HepG2 (cell line): ENCODE data around the gene KIAA0319L. TPM values are rescaled to one million over a fixed set of nuclear protein-coding genes. Genes with fewer than 3 reads are reported as not detected.

ENCODE experiments used
- AHR ChIP-seq: IDR thresholded peaks from 2 replicates; pipeline ENCODE4 v1.6.1; 2018; ENCODE audit warnings: missing genetic modification reagents, missing compliant biosample characterization
- ASH2L ChIP-seq: fragments of 300-600, 200-600 bp; sonication (generic); IDR thresholded peaks from 2 replicates; pipeline ENCODE4 v1.7.0; 2017; ENCODE audit warnings: low read depth, mild to moderate bottlenecking, moderate library complexity, mixed read lengths, low read length; ENCODE audit not compliant: insufficient read length
- CHD2 ChIP-seq: IDR thresholded peaks from 2 replicates; pipeline ENCODE4 v1.6.1; 2011; ENCODE audit warnings: low read depth, low read length, improper control_type of control experiment
- DMAP1 ChIP-seq: IDR thresholded peaks from 2 replicates; pipeline ENCODE4 v1.6.1; 2016
- ELF1 ChIP-seq: sonication (generic); formaldehyde crosslinking; IDR thresholded peaks from 2 replicates; pipeline ENCODE4 v1.4.0; 2020; ENCODE audit warnings: missing genetic modification reagents
- FOSL1 ChIP-seq: sonication (generic); formaldehyde crosslinking; IDR thresholded peaks from 2 replicates; pipeline ENCODE4 v1.9.0; 2021; ENCODE audit warnings: missing genetic modification reagents, borderline replicate concordance
- FOXK2 ChIP-seq: fragments of 450-650 bp; IDR thresholded peaks from 2 replicates; pipeline ENCODE4 v1.6.1; 2016
- MEIS1 ChIP-seq: sonication (generic); formaldehyde crosslinking; IDR thresholded peaks from 2 replicates; pipeline ENCODE4 v1.9.0; 2021; ENCODE audit warnings: mild to moderate bottlenecking, missing genetic modification reagents, moderate library complexity, borderline replicate concordance
- MZF1 ChIP-seq: sonication (generic); formaldehyde crosslinking; IDR thresholded peaks from 2 replicates; pipeline ENCODE4 v1.8.1; 2023; ENCODE audit warnings: mild to moderate bottlenecking, missing genetic modification reagents, borderline replicate concordance
- NFKB2 ChIP-seq: sonication (generic); formaldehyde crosslinking; IDR thresholded peaks from 2 replicates; pipeline ENCODE4 v1.4.0; 2020; ENCODE audit warnings: missing genetic modification reagents, borderline replicate concordance
- TP53 ChIP-seq: sonication (generic); formaldehyde crosslinking; conservative IDR thresholded peaks from 2 replicates; pipeline ENCODE4 v1.4.0; 2020; ENCODE audit warnings: missing genetic modification reagents
- XRCC5 ChIP-seq: fragments of 200-400 bp; formaldehyde crosslinking; optimal IDR thresholded peaks from 2 replicates; pipeline ENCODE3; 2017; ENCODE audit warnings: mild to moderate bottlenecking, low read length
- ZBTB38 ChIP-seq: sonication (generic); formaldehyde crosslinking; IDR thresholded peaks from 2 replicates; pipeline ENCODE4 v1.5.1; 2020; ENCODE audit warnings: mild to moderate bottlenecking, missing genetic modification reagents
- ZBTB7A ChIP-seq: sonication (generic); formaldehyde crosslinking; IDR thresholded peaks from 2 replicates; pipeline ENCODE4 v1.8.0; 2022; ENCODE audit warnings: mild to moderate bottlenecking, missing genetic modification reagents
- ZFX ChIP-seq: sonication (generic); formaldehyde crosslinking; IDR thresholded peaks from 2 replicates; pipeline ENCODE4 v1.4.0; 2020; ENCODE audit warnings: mild to moderate bottlenecking, low read depth, missing genetic modification reagents, moderate library complexity
- ZFY ChIP-seq: sonication (generic); formaldehyde crosslinking; IDR thresholded peaks from 2 replicates; pipeline ENCODE4 v1.4.0; 2020; ENCODE audit warnings: missing genetic modification reagents
- ZMAT3 ChIP-seq: sonication (generic); formaldehyde crosslinking; conservative IDR thresholded peaks from 2 replicates; pipeline ENCODE4 v1.7.0; 2021; ENCODE audit warnings: missing genetic modification reagents
- ZNF138 ChIP-seq: sonication (generic); formaldehyde crosslinking; IDR thresholded peaks from 2 replicates; pipeline ENCODE4 v1.5.0; 2020; ENCODE audit warnings: mild to moderate bottlenecking, low read depth, missing genetic modification reagents
- ZNF296 ChIP-seq: sonication (generic); formaldehyde crosslinking; conservative IDR thresholded peaks from 2 replicates; pipeline ENCODE4 v1.5.0; 2020; ENCODE audit warnings: mild to moderate bottlenecking, missing genetic modification reagents
- ZNF34 ChIP-seq: sonication (generic); formaldehyde crosslinking; IDR thresholded peaks from 2 replicates; pipeline ENCODE4 v1.4.0; 2020; ENCODE audit warnings: mild to moderate bottlenecking, missing genetic modification reagents, borderline replicate concordance
- ZNF547 ChIP-seq: sonication (generic); formaldehyde crosslinking; IDR thresholded peaks from 2 replicates; pipeline ENCODE4 v1.5.1; 2020; ENCODE audit warnings: mild to moderate bottlenecking, missing genetic modification reagents
- ZNF556 ChIP-seq: sonication (generic); formaldehyde crosslinking; IDR thresholded peaks from 2 replicates; pipeline ENCODE4 v1.4.0; 2020; ENCODE audit warnings: mild to moderate bottlenecking, missing genetic modification reagents, borderline replicate concordance
- ZNF614 ChIP-seq: IDR thresholded peaks from 2 replicates; pipeline ENCODE4 v1.6.1; 2018; ENCODE audit warnings: missing biosample characterization, missing genetic modification reagents, inconsistent platforms, borderline replicate concordance
- ZNF678 ChIP-seq: sonication (generic); formaldehyde crosslinking; IDR thresholded peaks from 2 replicates; pipeline ENCODE4 v1.4.0; 2020; ENCODE audit warnings: mild to moderate bottlenecking, missing genetic modification reagents
- ZNF788 ChIP-seq: sonication (generic); formaldehyde crosslinking; IDR thresholded peaks from 2 replicates; pipeline ENCODE4 v1.5.0; 2020; ENCODE audit warnings: mild to moderate bottlenecking, missing genetic modification reagents, borderline replicate concordance
- polyA plus RNA-seq, 8 experiments: library from polyadenylated mRNA; depleted of rRNA in 3 of 8; stranded (reverse) in 7 of 8; unstranded in 1 of 8; fragments of >200 nt; fragmentation: Illumina TruSeq in 4 of 8; extraction: Trizol in 4 of 8; gene quantifications; 2 replicates each; pipeline versions ENCODE4 v1.2.1 to v1.2.3, GENCODE V29; 2011 to 2016; ENCODE audit warnings: low read depth in 4 of 8, missing spikeins in 1 of 8, mixed read lengths in 1 of 8; ENCODE audit not compliant: insufficient read depth in 1 of 8
- total RNA-seq, 5 experiments: library from RNA; depleted of rRNA; stranded (reverse); fragments of >200 nt; fragmentation: Illumina TruSeq; extraction: Trizol; gene quantifications; 2 replicates each; pipeline ENCODE4 v1.2.3, GENCODE V29; 2016; ENCODE audit warnings: low read depth in 1 of 5
- TF ChIP-seq, protein P1 (sequence below): sonication (generic); formaldehyde crosslinking; IDR thresholded peaks from 2 replicates; pipeline ENCODE4 v1.5.1; 2020; ENCODE audit warnings: mild to moderate bottlenecking, missing genetic modification reagents, moderate library complexity
- TF ChIP-seq, protein P2 (sequence below): sonication (generic); formaldehyde crosslinking; IDR thresholded peaks from 2 replicates; pipeline ENCODE4 v1.9.0; 2022; ENCODE audit warnings: low read depth, missing genetic modification reagents

Gene KIAA0319L
- total and polyA plus RNA-seq, 2 of the 13 experiments (the other 11 are each of a cell fraction or from before 2014, with no cell fraction given), result 33.4 to 82.6 TPM

DNA sequence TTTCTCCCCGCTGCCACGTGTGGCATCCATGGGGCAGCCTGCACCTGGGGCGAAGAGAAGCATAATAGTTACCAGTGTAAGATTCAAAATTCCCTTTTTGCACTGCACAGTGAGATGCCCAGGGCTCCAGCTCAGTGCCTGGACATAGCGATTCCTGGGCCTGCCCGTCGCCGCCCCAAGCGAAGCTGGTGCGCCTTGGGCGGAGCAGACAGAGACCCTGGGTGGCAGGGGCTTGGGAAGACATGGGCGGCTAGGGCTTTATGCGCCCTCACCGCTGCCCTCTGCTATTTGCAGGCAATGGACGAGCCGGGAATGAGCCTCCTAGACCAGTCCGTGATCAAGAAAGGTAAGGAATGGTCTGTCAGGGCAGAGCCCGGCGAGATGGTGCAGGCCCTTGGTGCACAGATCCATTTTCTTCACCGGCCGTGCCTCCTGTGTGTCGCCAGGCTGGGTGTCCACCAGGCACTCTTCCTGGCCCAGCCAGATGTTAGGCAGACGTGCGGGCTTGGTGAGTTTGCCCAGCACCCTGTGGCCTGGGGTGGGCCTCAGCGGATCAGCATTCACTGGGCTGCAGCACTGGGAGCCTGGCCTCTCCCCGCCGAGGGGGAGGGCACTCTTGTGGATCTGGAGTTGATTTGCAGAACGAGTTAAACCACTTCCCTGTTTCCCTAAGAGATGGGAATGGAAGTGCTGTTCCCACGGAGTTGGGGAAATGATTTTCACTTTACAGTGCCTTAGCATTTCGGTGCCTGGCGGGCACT, 17.6 kb upstream of the KIAA0319L start (continued):
- TF ChIP-seq FOXK2 (no peak), MEIS1 (no peak), ZBTB7A (no peak), ZNF556 (CRISPR knock-in tag) (no peak), ZMAT3 (CRISPR knock-in tag) (no peak), ZFX (CRISPR knock-in tag) (peak; percentile 5; the same call in 1 of the 2 replicates), TP53 (CRISPR knock-in tag) (no peak), ZBTB38 (peak; percentile 88), ZNF138 (no peak), ZFY (CRISPR knock-in tag) (peak; percentile 26; the same call in 1 of the 2 replicates), ZNF547 (CRISPR knock-in tag) (no peak), ZNF678 (CRISPR knock-in tag) (no peak), ZNF614 (0 out of 2 replicates have a peak, but pooled peaks have one; percentile 19), CHD2 (no peak), ZNF34 (CRISPR knock-in tag) (no peak), NFKB2 (peak; percentile 46; the same call in 1 of the 2 replicates), XRCC5 (peak; percentile 56), AHR (CRISPR knock-in tag) (0 out of 2 replicates have a peak, but pooled peaks have one; percentile 40), ZNF788 (CRISPR knock-in tag) (peak; percentile 42; the same call in 1 of the 2 replicates), DMAP1 (CRISPR knock-in tag) (no peak), MZF1 (no peak), FOSL1 (no peak), ASH2L (peak; percentile 11), ZNF296 (no peak), ELF1 (CRISPR knock-in tag) (0 out of 2 replicates have a peak, but pooled peaks have one; percentile 12)
- TF ChIP-seq, protein P1, sequence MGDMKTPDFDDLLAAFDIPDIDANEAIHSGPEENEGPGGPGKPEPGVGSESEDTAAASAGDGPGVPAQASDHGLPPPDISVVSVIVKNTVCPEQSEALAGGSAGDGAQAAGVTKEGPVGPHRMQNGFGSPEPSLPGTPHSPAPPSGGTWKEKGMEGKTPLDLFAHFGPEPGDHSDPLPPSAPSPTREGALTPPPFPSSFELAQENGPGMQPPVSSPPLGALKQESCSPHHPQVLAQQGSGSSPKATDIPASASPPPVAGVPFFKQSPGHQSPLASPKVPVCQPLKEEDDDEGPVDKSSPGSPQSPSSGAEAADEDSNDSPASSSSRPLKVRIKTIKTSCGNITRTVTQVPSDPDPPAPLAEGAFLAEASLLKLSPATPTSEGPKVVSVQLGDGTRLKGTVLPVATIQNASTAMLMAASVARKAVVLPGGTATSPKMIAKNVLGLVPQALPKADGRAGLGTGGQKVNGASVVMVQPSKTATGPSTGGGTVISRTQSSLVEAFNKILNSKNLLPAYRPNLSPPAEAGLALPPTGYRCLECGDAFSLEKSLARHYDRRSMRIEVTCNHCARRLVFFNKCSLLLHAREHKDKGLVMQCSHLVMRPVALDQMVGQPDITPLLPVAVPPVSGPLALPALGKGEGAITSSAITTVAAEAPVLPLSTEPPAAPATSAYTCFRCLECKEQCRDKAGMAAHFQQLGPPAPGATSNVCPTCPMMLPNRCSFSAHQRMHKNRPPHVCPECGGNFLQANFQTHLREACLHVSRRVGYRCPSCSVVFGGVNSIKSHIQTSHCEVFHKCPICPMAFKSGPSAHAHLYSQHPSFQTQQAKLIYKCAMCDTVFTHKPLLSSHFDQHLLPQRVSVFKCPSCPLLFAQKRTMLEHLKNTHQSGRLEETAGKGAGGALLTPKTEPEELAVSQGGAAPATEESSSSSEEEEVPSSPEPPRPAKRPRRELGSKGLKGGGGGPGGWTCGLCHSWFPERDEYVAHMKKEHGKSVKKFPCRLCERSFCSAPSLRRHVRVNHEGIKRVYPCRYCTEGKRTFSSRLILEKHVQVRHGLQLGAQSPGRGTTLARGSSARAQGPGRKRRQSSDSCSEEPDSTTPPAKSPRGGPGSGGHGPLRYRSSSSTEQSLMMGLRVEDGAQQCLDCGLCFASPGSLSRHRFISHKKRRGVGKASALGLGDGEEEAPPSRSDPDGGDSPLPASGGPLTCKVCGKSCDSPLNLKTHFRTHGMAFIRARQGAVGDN (CRISPR knock-in tag), result peak; percentile 55
- TF ChIP-seq, protein P2, sequence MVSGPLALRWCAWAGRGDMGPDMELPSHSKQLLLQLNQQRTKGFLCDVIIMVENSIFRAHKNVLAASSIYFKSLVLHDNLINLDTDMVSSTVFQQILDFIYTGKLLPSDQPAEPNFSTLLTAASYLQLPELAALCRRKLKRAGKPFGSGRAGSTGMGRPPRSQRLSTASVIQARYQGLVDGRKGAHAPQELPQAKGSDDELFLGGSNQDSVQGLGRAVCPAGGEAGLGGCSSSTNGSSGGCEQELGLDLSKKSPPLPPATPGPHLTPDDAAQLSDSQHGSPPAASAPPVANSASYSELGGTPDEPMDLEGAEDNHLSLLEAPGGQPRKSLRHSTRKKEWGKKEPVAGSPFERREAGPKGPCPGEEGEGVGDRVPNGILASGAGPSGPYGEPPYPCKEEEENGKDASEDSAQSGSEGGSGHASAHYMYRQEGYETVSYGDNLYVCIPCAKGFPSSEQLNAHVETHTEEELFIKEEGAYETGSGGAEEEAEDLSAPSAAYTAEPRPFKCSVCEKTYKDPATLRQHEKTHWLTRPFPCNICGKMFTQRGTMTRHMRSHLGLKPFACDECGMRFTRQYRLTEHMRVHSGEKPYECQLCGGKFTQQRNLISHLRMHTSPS (CRISPR knock-in tag), result no peak
